Fibroblast of skin of left biceps (primary cell): Measurements from ENCODE around the gene PSMF1.
"Not testable (repeated sequence)": the region's sequence is repeated elsewhere in the genome, so short reads cannot be mapped to it uniquely, and the experiment has no call there.

Source experiments
- DNase-seq, 2 experiments: peaks; one replicate each; pipeline ENCODE4 v3.0.0-alpha.2; 2013; ENCODE audit warnings: low read depth in 2 of 2

The PSMF1 gene

GRCh38 chr20:1215386-1216170 lies 97.2 kb downstream of the PSMF1 start:
- no peak for DNase-seq

GRCh38 chr20:1216527-1217427 lies 98.4 kb downstream of the PSMF1 start:
- DNase-seq: not testable (repeated sequence)
